Activated T-cell treated with anti-CD3 and anti-CD28 coated beads, Interleukin-2, amount 50 U/mL, for 4 hours (primary cell): ENCODE results near the gene PDE10A. TPM values are rescaled to one million over a fixed set of nuclear protein-coding genes. Genes with fewer than 3 reads are reported as not detected.

Source experiments
- ATAC-seq, 2 donors: fragments of 200-7000 bp; cut with Tn5 transposase; one replicate each; pipeline ENCODE4 v1.10.0; 2021
- DNase-seq: peaks from one replicate; pipeline ENCODE4 v3.0.0-alpha.2; 2020
- H3K27me3 Mint-ChIP-seq: one replicate; pipeline ENCODE4 v1.8.0; 2021; ENCODE audit warnings: low read depth, mixed read lengths
- H3K36me3 Mint-ChIP-seq: one replicate; pipeline ENCODE4 v1.8.0; 2022; ENCODE audit warnings: mixed read lengths; ENCODE audit not compliant: insufficient read depth
- H3K4me1 Mint-ChIP-seq: one replicate; pipeline ENCODE4 v1.8.0; 2021; ENCODE audit warnings: low read depth, mixed read lengths
- H3K4me3 Mint-ChIP-seq: one replicate; pipeline ENCODE4 v1.8.0; 2021; ENCODE audit warnings: mild to moderate bottlenecking, moderate library complexity, mixed read lengths
- H3K9me3 Mint-ChIP-seq: one replicate; pipeline ENCODE4 v1.8.0; 2021; ENCODE audit warnings: mixed read lengths
- total RNA-seq, 3 donors: library from RNA; stranded (reverse); gene quantifications; one replicate each; pipeline ENCODE4 v1.2.1, GENCODE V29; 2021

The PDE10A gene
- total RNA-seq, 3 donors from 2014 or later, result 0.03 to 0.08 TPM; not detected in 1

DNA sequence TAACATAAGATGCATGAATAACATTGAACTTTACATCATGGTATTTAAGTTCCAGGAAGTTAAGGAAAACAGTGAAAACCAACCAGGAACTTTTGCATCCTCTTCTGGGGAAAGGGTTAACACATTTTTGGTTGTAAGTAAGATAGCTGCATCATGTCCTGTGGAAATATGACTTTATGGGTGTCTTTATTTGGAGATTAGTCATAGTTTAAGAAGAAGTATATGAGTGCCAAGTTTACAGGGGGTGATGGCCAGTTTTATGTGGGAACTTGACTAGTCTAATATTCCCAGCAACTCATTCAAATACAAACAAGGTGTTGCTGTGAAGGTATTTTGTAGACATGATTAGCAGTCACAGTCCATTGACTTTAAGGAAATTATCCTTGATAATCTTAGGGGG is 78.0 kb downstream of the PDE10A start:
- Mint-ChIP-seq H3K9me3 (peaks cover 6% of the 10 kb centered on the region), H3K36me3 (no peaks in the 10 kb centered on the region), H3K4me1 (no peaks in the 10 kb centered on the region), H3K27me3 (peaks cover 1% of the 10 kb centered on the region), H3K4me3 (no peak overlapping the region)
- DNase-seq (no peak), ATAC-seq (no peak)

DNA sequence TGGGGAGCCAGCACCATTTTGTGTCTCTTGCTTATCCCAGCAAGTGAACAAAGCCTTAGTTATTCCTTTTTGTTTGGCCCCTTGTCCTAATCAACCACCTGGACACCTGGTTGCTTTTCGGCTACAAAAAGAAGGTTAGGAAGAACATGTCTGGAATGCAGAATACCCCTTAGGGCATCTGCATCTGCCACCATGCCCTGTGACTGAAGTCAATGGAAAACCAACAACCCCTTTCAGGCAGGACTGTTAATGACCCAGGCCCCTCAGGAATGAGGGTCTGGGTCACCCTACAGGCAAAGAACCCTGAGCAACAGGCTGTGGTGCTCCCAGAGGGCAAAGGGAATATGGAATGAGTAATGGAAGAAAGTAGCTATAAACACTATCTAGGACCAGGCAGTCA is 78.5 kb downstream of the PDE10A start:
- DNase-seq, result no peak
- ATAC-seq, result no peak
- Mint-ChIP-seq H3K27me3 (peaks cover 1% of the 10 kb centered on the region), H3K4me3 (no peak overlapping the region), H3K36me3 (no peaks in the 10 kb centered on the region), H3K9me3 (peaks cover 6% of the 10 kb centered on the region), H3K4me1 (no peaks in the 10 kb centered on the region)

DNA sequence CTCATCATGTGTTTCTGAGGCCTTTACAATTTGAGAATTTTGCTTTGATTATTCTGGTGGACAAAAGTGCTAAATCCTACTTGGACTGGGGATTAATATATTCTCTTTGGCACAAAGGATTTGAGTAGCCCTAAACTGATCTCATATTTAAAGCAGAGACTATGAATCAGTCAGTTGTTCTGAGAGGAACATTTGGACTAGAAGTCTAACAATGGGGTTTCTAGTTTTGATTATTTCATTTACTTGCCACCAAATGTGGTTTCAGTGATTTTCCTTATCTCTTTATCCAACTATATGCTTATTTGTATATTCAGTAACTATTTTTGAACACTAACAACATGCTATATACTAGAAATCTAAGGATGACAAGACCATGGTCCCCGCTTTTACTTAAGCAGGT is 81.4 kb downstream of the PDE10A start:
- Mint-ChIP-seq H3K36me3 (no peaks in the 10 kb centered on the region), H3K4me3 (no peak overlapping the region), H3K9me3 (peaks cover 6% of the 10 kb centered on the region), H3K4me1 (no peaks in the 10 kb centered on the region), H3K27me3 (no peaks in the 10 kb centered on the region)
- DNase-seq (no peak), ATAC-seq (no peak)

DNA sequence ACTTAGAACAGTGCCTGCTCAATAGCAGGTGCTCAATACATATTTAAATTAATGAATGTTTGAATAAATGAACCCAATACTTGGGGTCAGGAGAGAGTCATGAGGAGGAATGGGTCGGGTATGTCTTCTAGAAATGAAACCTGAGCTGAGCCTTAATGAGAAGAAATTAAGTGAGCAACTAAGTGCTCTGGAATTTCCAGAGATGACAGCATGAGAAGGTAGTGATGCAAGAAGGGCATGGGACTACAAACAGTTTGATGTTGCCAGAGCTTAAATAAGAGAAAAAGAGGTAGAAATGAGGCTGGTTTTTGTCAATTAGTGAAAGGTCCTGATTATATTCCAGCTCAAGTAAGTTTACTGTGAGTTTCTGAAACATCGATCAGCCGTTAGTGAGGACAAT is 82.9 kb downstream of the PDE10A start:
- no peak for DNase-seq
- H3K9me3 Mint-ChIP-seq, result peaks cover 3% of the 10 kb centered on the region
- no peak overlapping the region for H3K4me3 Mint-ChIP-seq
- H3K4me1 Mint-ChIP-seq, result no peaks in the 10 kb centered on the region
- no peaks in the 10 kb centered on the region for H3K36me3 Mint-ChIP-seq
- H3K27me3 Mint-ChIP-seq, result no peaks in the 10 kb centered on the region
- no peak for ATAC-seq

DNA sequence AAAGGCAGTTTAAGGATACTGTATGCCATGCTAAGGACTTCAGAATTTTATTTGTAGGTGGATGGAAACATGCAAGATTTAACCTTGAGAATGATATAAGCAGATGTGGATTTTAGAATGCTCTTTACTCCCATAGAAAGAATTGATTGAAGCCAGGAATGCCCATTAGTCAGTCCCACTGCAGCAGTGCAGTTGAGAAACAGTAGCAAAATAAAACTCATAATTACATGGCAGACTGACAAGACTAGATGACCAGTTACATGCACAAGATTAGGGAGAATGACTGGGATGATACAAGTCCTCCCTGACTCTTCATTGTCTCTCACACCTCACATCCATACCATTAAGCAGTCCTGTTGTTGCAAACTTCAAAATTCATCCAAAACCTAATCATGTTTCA is 83.9 kb downstream of the PDE10A start:
- H3K4me3 Mint-ChIP-seq, result no peak overlapping the region
- H3K27me3 Mint-ChIP-seq, result no peaks in the 10 kb centered on the region
- ATAC-seq (no peak), DNase-seq (no peak)
- no peaks in the 10 kb centered on the region for H3K36me3 Mint-ChIP-seq
- no peaks in the 10 kb centered on the region for H3K4me1 Mint-ChIP-seq
- no peaks in the 10 kb centered on the region for H3K9me3 Mint-ChIP-seq

DNA sequence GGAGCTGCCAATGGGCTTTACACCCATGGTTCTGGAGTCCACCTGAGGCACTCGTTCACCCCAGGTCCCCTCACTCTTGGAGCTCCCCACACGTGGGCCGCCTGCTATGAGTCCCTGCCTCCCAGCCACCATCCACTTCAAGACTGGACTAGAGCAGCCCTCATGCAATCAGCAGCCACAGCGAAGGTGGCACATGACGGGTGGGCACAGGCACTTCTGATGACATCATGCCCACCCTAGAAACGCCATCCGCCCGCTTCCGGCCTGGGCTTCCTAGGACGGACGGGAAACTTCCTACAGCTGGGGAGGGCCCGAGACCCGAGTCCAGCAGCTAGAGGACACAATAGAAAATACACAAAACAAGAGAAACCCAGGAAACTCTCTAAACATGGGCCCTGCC is 85.5 kb downstream of the PDE10A start:
- H3K36me3 Mint-ChIP-seq, result no peaks in the 10 kb centered on the region
- H3K4me3 Mint-ChIP-seq, result no peak overlapping the region
- DNase-seq (no peak), ATAC-seq (no peak)
- no peaks in the 10 kb centered on the region for H3K27me3 Mint-ChIP-seq
- H3K4me1 Mint-ChIP-seq, result no peaks in the 10 kb centered on the region
- no peaks in the 10 kb centered on the region for H3K9me3 Mint-ChIP-seq

DNA sequence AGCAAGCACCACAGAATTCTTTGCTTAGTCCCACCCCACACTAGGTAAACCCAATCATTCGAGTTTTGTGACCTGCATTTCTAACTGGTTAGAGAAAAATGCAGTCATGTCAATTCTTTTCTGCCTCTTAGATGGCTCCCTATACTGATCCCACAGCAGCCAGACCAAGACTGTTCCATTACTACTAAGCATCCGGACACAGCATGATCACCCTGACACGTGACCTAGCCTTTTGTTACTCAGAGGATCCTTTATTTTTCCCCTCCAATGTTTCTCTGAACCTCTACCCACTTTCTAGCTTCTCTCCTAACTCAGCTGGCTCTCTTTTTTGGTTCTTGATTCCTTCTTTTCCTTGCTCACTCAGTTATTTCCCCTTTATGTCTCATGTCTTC is 87.9 kb downstream of the PDE10A start:
- Mint-ChIP-seq H3K36me3 (no peaks in the 10 kb centered on the region), H3K27me3 (no peaks in the 10 kb centered on the region), H3K4me1 (no peaks in the 10 kb centered on the region), H3K9me3 (no peaks in the 10 kb centered on the region), H3K4me3 (no peak overlapping the region)
- ATAC-seq (no peak), DNase-seq (no peak)

DNA sequence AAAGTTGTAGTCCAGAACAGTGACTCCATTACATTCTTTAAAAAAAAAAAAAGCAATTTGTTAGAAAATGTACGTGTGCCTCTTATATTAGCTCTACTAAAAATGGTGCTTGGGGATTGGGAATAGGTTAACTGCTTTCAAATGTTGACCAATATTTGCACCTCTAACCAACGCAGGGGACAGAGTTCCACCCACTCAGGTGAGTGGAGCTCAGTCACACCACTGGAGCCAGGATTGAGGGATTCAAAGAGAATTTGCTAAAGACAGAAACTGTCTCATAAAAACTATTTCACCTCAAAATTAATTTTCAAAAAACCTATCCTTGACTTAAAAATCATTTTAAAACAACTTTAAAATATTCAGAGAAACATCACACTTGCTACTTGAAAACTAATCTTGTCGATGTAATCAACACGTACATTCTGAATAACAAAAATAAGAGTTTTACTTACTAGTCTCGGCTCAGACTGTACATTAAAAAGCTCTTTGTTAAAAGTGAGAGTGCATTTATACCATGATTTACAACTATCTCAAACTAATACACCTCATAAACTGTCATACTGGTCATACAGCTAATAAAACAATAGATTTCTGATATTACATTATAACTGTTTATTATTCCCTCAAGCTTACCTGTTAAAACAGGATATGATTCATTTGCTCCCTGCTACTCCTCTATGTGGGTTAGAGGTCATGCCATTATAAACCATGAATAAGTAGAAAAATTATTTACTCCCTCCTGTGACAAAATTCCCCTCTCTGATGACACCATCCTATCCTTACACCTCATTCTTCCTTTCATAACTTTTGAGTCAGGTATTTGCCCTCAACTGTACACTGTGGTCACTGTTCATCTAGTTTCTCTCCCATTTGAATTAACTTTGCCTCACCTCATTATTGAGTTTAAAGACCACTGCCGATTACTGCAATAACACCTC is 88.6 kb downstream of the PDE10A start:
- no peaks in the 10 kb centered on the region for H3K36me3 Mint-ChIP-seq
- no peaks in the 10 kb centered on the region for H3K4me1 Mint-ChIP-seq
- no peak for DNase-seq
- ATAC-seq, result no peak
- no peaks in the 10 kb centered on the region for H3K9me3 Mint-ChIP-seq
- H3K4me3 Mint-ChIP-seq, result no peak overlapping the region
- H3K27me3 Mint-ChIP-seq, result no peaks in the 10 kb centered on the region

DNA sequence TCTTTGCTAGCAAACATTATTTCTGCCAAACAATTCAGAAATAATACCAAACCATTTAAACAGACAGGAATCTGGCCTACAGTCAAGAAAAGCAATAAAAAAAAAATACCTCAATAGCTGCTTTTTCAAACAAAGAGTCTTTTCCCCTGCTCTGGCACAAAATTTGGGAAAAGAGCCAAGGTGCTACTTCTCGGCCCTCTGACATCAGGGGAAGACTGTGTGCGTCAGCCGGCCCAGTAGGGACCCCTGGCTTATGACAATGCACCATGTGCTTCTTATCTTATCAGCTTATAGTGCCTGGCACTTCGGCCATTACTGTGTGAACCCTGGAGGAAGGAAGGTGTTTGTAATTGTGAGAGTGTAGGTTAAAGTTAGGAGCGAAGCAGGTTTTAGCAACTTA is 89.4 kb downstream of the PDE10A start:
- Mint-ChIP-seq H3K27me3 (no peaks in the 10 kb centered on the region), H3K4me3 (no peak overlapping the region), H3K9me3 (no peaks in the 10 kb centered on the region), H3K4me1 (no peaks in the 10 kb centered on the region), H3K36me3 (no peaks in the 10 kb centered on the region)
- DNase-seq, result no peak
- no peak for ATAC-seq

DNA sequence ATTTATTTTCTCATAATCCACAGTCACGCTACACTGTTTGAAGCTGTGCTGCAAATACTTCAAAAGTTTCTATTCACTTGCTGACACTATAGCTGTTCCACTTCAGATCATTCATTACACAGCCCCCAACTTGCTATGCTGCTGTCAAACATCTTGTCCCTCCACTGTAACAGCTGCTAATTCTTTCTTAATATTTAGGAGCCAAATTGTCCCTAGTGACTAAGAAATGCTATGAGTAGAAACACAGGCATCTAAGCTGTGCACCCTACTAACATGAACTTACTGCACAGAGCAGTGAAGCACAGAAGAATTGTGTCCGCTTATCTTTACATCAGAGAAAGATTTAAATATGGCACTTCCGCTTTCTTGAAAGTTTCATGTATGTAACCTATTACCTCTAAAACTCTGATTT is 91.3 kb downstream of the PDE10A start:
- no peaks in the 10 kb centered on the region for H3K36me3 Mint-ChIP-seq
- no peaks in the 10 kb centered on the region for H3K9me3 Mint-ChIP-seq
- H3K4me3 Mint-ChIP-seq, result no peak overlapping the region
- no peaks in the 10 kb centered on the region for H3K27me3 Mint-ChIP-seq
- no peak for DNase-seq
- H3K4me1 Mint-ChIP-seq, result no peaks in the 10 kb centered on the region
- no peak for ATAC-seq

DNA sequence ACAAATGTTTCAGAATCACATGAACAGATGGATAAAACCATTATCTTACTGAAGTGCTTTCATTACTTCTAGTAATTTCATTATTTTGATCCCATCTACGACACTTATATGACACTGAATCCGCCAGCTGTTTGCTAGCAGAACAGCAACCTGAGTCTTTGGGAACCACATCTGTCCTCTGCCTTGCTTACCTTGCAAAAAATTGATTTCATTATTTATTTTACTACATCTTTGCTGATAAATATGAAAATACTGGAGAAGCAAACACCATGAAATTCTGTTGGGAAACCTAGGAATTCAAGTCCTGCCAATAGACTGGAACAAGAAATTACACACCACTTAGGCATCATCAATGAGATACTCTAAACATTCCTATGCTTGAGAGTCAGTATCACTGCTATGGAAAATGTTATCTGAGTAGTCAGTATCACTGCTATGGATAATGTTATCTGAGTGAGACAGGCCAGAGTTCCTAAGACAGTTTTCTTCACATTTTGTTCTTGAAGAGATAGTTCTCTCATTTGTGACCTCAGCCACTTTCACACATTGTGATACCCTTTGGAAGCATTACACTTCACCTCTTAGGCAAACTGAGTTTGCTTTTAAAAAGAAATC is 91.9 kb downstream of the PDE10A start:
- H3K4me1 Mint-ChIP-seq, result no peaks in the 10 kb centered on the region
- DNase-seq (no peak), ATAC-seq (no peak)
- H3K27me3 Mint-ChIP-seq, result no peaks in the 10 kb centered on the region
- no peak overlapping the region for H3K4me3 Mint-ChIP-seq
- H3K9me3 Mint-ChIP-seq, result no peaks in the 10 kb centered on the region
- H3K36me3 Mint-ChIP-seq, result no peaks in the 10 kb centered on the region

DNA sequence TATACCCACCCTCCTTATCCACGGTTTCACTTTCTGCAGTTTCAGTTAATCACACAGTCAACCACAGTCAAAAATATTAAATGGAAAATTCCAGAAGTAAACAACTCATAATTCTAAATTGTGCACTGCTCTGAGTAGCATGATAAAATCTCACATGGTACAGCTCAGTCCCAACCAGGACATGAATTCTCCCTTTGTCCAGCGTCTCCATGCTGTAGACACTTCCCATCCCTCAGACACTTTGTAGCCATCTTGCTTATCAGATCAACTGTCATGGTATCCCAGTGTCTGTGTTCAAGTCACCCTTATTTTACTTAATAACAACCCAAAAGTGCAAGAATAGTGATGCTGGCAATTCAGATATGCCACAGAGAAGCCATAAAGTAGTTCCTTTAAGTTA is 94.7 kb downstream of the PDE10A start:
- no peak for DNase-seq

DNA sequence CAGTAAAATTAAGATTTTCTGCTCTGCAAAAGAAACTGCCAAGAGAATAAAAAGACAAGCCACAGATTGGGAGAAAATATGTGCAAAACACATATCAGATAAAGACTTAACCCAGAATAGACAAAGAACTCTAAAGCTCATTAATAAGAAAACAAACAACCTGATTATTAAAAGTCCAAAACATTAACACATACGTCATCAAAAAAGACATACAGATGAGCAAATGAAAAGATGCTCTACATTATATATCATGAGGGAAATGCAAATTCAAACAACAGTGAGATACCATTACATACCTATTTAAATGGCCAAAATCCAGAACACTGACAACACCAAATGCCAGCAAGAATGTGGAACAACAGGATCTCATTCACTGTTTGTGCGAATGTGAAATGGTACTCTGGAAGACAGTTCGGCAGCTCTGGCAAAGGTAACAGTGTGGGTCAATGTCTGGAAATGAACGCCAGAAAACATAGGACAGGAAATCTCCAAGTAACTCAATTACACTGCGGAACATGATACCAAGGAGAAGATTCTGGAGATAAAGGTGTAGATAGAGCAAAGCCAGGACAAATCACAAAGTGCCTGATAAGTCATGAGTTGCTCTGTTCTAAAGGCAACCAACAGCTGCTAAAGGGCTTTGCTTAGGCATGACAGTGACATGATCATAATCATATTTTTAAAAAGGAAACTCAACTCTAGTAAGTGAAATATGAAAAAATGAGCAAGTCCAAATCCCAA is 96.8 kb downstream of the PDE10A start:
- no peak for ATAC-seq
- Mint-ChIP-seq H3K27me3 (no peaks in the 10 kb centered on the region), H3K9me3 (peaks cover under 1% of the 10 kb centered on the region), H3K4me1 (no peaks in the 10 kb centered on the region), H3K4me3 (no peak overlapping the region), H3K36me3 (no peaks in the 10 kb centered on the region)
- DNase-seq, result no peak

More for the DNA sequence above, 94.7 kb downstream of the PDE10A start:
- Mint-ChIP-seq H3K27me3 (no peaks in the 10 kb centered on the region), H3K4me3 (no peak overlapping the region), H3K36me3 (no peaks in the 10 kb centered on the region), H3K9me3 (no peaks in the 10 kb centered on the region), H3K4me1 (no peaks in the 10 kb centered on the region)
- no peak for ATAC-seq

DNA sequence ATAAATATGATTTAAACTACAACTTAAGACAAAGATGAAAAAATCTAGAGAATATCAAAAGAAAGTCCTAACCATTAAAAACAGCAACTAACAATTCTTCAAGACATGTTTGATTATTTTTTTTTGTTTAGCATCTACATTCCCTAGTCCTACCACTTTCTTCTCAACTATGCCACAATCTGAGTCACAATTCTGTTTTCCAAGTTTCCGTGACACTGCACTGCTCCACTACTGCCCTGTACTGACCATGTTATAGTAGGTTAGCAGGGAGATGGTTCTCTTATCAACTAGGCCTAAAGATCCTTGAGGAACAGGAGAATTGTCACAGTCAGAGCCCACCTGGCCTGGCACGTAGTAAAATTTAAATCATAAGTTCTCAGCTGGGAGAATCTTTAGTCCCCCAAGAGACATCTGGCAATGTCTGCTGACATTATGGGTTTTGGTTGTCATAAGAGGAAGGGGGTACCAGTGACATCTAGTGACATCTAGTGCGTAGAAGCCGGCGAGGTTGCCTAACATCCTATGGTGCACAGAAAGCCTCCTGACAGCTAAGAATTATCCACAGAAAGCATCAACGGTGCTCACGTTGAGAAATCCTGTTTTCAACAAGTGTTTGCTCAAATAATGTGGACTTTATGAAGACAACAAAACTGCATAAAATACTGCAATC is 100.5 kb downstream of the PDE10A start:
- Mint-ChIP-seq H3K4me3 (no peak overlapping the region), H3K4me1 (no peaks in the 10 kb centered on the region), H3K27me3 (no peaks in the 10 kb centered on the region), H3K9me3 (peaks cover 11% of the 10 kb centered on the region), H3K36me3 (no peaks in the 10 kb centered on the region)
- no peak for DNase-seq
- no peak for ATAC-seq
